GM23248 (cell line): ENCODE data around the gene USP24.

Source experiments
- EZH2 ChIP-seq: fragments of 200-600 bp; sonication (generic); IDR thresholded peaks from 2 replicates; pipeline ENCODE4 v1.6.1; 2018; ENCODE audit warnings: antibody characterized with exemption, mild to moderate bottlenecking; ENCODE audit not compliant: insufficient read depth, poor library complexity, severe bottlenecking
- EZH2phosphoT487 ChIP-seq: fragments of 200-600 bp; sonication (generic); IDR thresholded peaks from 2 replicates; pipeline ENCODE4 v1.6.1; 2018; ENCODE audit warnings: antibody characterized with exemption, moderate library complexity, mild to moderate bottlenecking, low read depth; ENCODE audit not compliant: insufficient read depth

DNA sequence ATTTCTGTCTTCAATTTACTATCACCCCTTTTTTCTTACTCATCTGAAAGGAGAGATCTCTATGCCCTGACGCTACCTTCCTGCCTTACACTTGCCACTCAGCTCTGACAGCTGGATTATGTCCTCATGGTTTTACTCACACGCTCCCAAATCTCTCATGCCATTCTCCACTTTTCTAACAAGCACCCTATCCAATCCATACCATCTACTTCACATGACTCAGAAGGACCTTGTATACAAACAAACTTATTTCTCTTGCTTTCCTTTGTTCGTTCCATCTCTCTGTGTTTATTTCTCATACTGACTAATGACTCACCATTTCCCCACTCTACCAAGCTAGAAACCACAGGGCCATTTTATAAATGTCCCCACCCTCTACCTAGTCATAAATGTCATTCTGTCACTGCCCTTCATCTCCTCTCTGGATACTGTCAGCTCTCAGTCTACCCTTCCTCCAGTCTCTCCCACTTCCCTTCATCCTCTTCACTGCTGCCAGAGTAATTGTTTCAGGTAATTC, 87.3 kb downstream of the USP24 start:
- no peak for TF ChIP-seq EZH2
- no peak for TF ChIP-seq EZH2phosphoT487
